Activated CD8-positive, alpha-beta memory T cell treated with anti-CD3 and anti-CD28 coated beads, Interleukin-2, amount 50 U/mL, for 4 hours (primary cell): ENCODE results near the gene CMTM6.
A peak's percentile ranks its signal among the peaks of the same experiment; 100 is the strongest.
"Not testable (repeated sequence)": the region's sequence is repeated elsewhere in the genome, so short reads cannot be mapped to it uniquely, and the experiment has no call there.

Experiments
- DNase-seq: peaks from one replicate; pipeline ENCODE4 v3.0.0-alpha.2; 2020

CMTM6 gene, protein sequence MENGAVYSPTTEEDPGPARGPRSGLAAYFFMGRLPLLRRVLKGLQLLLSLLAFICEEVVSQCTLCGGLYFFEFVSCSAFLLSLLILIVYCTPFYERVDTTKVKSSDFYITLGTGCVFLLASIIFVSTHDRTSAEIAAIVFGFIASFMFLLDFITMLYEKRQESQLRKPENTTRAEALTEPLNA

GRCh38 chr3:32502118-32502945, at the start of gene CMTM6:
Gene CMTM6 (minus strand): TSS chr3:32502852. CDS start chr3:32502745, 107 bp downstream.
- DNase-seq, result peak; percentile 71

DNA sequence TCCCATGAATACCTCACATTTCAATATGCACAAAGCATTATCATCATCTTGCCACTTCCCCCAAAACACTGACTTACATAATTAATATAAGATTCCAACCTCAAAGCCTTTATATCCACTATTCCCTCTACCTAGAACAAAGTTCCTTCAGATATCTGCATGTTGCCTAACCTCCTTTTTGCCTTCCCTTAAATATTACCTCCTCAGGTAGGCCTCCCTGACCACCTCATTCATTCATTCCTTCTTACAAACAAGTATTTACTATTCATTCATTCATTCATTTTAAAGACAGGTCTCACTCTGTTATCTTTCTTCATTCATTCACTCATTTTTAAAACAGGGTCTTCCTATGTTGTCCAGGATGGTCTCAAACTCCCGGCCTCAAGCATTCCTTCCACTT, 49.4 kb upstream of the CMTM6 start:
- no peak for DNase-seq

- no peak for DNase-seq
These were observed 48.8 kb upstream of the CMTM6 start for GRCh38 chr3:32551496-32551895.

GRCh38 chr3:32551087-32551486, 48.4 kb upstream of the CMTM6 start:
- no peak for DNase-seq

GRCh38 chr3:32545305-32545704, 42.7 kb upstream of the CMTM6 start:
- DNase-seq, result no peak

DNA sequence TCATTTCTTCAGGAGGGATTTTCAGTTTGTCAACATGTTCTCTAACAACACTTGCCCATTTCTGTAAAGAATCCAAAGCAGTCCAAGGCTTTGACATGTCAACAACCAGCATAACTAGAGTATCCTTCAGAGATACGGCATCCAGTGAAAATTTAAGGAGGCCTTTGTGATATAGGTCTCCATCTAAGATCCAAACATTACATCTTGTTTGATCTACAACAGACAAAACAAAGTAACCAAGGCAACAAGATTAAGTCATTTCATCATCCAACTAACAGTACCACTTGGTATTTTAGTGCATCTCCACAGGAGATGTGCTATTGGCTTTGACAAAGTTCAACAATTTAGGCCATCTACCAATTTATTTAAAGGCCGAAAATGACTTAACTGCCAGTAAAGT, 42.2 kb upstream of the CMTM6 start:
- no peak for DNase-seq

GRCh38 chr3:32542807-32543206, 40.2 kb upstream of the CMTM6 start:
- no peak for DNase-seq

- no peak for DNase-seq
These were observed 38.2 kb upstream of the CMTM6 start for GRCh38 chr3:32540899-32541298.

GRCh38 chr3:32532434-32532833, 29.8 kb upstream of the CMTM6 start:
- DNase-seq, result no peak

DNA sequence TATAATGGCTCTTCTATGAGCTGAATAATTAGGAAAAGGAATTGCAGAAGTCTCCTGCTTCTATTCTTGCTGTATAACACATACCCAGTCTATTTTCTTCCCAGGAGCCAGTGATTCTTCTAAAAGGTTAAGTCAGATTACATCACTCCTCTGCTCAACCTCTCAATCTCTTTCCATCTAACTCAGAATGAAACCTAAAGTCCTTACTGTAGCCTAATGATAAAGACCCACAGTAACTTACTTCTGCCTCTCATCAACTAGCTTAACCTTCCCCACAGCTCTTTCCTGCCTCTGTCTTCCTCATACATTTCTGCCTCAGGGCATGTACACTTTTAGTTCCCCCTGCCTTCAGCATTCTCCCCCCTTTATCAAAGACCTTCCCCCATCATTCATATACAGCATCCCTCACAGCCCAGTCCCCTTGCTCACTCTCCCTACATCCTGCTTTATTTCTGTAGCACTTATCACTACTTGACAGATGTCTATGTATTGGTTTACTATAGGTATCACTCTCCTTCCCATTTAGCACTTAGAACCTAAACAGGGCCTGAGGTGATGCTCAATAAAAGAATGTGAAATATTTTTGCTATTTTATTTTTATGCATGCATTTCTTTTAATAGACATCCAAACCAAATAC, 28.5 kb upstream of the CMTM6 start:
- DNase-seq, result no peak

DNA sequence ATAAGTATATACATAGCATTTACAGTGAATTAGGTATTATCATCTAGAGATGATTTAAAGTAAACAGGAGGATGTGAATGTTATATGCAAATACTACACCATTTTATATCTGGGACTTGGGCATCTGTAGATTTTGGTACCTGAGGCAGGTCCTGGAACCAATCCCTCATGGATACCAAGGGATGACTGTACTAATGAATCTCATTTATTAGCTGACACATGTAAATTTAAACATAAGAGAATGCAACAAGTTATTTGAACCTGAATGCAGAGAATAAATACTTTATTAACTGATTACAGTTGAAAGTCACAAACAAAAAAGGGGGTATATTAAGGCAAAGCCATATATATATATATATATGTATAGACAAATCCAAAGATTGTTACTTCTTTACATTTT, 23.1 kb upstream of the CMTM6 start:
- no peak for DNase-seq

DNA sequence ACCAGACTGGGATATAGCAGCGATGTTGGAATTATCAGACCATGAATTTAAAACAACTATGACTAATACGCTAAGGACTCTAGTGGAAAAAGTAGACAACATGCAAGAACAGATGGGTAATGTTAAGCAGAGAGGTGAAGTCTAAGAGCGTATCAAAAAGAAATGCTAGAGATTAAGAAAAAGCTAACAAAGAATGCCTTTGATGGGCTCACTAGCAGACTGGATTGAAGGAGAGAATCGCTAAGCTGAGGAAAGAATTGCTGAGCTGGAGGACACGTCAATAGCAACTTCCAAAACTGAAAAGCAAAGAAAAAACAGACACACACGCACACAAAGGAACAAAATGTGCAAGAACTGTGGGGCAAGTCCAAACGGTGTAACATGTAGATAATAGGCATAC, 20.0 kb upstream of the CMTM6 start:
- DNase-seq, result no peak

DNA sequence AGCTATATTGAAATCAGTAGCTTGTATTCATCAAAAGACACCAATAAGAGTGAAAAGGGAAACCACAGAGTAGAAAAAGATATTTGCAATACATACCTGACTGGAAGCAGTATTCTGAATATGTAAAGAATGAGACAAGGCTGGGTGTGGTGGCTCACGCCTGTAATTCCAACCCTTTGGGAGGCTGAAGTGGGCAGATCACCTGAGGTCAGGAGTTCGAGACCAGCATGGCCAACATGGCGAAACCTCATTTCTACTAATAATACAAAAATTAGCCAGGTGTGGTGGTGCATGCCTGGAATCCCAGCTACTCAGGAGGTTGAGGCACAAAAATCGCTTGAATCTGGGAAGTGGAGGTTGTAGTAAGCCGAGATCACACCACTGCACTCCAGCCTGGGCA, 16.3 kb upstream of the CMTM6 start:
- DNase-seq, result not testable (repeated sequence)

GRCh38 chr3:32516751-32517150, 14.1 kb upstream of the CMTM6 start:
- not testable (repeated sequence) for DNase-seq

- DNase-seq, result no peak
These were observed 8.4 kb upstream of the CMTM6 start for GRCh38 chr3:32511005-32511404.

DNA sequence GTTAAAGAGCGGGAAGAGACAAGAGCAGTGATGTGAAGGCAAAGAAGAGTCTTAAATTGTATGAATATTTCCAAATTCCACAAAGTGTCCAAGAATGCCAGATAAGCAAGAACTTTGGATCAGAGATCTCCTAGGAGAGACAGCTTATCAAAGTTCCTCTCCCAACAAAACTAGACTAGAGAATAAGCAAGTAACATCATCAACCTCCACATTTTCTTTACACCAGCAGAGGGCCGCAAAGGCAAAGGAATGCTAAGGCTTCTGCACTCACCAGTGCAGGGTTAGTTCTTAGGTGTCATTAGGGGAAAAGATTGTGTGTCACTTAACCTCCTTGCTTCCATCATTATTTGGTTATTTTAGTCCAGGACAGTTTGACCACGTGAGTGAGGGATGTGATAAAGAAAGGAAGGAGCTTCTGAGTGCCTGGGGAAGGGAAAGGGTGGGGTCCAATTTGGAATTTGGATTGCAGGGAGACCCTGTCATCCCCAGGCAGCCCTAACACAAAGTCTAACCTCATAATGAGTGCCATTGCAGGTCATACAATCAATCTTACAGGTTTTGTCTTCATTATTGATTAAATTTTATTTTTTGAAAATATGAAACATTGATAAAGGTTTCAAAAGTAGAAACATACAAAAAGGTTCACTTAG, 7.5 kb upstream of the CMTM6 start:
- peak; percentile 63 for DNase-seq

- no peak for DNase-seq
These were observed 6.1 kb upstream of the CMTM6 start for GRCh38 chr3:32508711-32509110.

- DNase-seq, result no peak
These were observed 3.8 kb upstream of the CMTM6 start for GRCh38 chr3:32506466-32506865.

DNA sequence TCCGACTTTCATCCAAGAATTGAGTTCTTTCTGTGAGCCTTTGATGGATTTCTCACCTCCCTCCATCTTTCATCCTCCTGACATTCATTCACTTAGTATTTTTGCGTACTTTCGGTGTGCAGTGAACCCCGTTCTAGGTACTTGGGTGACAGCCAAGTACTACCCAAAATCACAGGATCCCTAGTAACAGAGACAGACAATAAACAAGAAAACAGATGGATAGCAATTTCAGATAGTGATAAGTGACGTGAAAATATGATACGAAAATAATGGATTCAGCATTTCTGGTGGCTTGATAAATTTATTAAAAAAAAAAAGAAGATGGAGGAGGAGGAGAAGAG, 264 bp upstream of the CMTM6 start:
- no peak for DNase-seq

DNA sequence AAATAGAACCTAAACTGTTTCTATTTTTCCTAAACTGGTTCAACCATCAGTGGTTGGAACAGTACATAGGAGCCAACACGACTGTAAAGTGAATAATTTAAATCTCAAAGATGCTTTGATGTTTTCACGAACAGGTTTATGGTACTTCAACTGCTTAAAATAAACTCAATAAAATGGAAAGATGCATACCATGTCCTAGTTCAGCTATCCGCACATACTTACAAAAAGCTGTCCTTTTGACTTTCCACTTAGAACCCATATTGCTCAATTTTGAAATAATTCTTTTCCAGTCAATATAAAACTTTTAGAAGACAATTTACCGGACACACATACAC, 902 bp downstream of the CMTM6 start:
- DNase-seq, result no peak

DNA sequence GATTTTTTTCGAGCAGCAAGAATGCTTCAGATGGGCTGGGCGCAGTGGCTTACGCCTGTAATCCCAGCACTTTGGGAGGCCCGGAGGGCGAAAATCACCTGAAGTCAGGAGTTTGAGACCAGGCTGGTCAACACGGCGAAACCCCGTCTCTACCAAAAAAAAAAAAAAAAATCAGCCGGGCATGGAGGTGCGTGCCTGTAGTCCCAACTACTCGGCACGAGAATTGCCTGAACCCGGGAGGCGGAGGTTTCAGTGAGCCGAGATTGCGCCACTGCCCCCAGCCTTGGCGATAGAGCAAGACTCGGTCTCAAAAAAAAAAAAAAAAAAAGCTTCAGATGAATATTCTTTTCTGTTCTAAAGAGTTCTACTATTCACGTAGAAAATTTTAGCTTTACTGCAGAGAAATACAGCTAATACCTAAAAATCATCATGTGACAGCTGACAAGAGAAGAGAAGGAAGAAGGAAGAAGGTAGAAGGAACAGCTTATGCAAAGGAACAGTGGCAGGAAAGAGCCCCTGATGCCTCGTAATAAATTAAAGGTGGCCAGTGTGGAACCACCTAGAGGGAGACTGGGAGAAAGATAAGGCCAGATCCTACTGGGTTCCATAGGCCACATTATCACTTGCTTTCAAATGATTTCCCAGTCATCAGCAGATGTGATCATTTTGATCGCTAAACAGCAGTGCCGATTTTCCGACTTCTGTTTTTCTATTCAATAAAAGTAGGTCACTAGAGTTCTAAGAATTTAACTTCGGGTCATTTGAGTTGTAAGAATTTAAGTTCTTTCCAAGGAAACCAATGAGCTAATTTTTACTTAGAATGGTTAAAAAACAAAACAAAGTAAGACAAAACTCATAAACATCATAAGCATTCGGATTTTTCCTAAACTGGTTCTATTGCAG, 1.5 kb downstream of the CMTM6 start:
- DNase-seq, result no peak

DNA sequence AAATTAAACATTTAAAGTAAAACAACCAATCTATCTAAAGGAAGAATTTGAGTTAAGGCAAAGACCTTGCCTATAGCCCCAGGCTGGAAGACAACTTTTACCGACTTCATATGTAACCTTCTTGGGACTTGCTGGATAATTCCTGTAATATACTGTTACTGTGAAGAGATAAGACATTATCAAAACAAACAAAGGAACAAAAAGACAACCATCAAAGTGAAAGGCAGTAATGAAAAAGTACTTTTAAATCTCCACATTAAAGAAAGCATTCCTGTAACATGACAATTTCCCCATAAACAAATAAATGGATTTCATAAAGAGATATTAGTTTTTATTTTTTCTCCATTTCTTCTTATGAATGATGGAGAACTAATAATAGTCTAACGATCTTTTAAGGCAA, 2.4 kb downstream of the CMTM6 start:
- DNase-seq, result no peak

DNA sequence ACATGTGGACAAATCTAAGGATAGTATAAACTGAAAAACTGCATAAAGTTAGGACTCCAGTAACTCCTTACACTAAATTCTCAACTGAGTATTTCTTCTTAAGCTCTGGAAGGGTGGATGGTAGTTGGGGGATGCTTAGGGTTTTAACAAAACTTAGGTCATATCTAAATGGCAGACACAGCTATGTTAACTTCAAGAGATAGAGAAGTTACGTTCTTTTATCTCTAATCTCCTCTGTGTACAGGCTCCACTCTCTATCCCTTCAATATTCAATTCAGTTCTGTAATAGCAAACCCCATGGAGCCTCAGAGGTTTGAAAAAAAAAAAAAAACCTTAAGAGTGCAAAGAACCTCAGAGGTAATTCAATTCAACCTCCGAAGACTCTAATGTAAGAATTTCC, 3.1 kb downstream of the CMTM6 start:
- no peak for DNase-seq
